ENCODE measurements around the gene ZNF598.
"Not testable (repeated sequence)": the region's sequence is repeated elsewhere in the genome, so short reads cannot be mapped to it uniquely, and the experiment has no call there.

DNA sequence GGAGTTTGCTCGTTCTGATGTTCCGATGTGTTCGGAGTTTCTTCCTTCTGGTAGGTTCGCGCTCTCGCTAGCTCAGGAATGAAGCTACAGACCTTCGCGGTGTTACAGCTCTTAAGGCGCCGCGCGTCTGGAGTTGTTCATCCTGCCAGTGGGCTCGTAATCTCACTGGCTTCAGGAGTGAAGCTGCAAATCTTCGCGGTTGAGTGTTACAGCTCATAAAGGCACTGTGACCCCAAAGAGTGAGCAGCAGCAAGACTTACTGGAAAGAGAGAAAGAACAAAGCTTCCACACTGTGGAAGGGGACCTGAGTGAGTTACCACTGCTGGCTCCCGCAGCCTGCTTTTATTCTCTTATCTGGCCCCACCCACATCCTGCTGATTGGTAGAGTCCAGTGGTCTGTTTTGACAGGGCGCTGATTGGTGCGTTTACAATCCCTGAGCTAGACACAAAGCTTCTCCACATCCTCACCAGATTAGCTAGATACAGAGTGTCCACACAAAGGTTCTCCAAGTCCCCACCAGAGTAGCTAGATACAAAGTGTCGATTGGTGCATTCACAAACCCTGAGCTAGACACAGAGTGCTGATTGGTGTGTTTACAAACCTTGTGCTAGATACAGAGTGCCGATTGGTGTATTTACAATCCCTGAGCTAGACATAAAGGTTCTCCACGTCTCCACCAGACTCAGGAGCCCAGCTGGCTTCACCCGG, 52.0 kb downstream of the ZNF598 start:
- TF ChIP-seq, protein P1, sequence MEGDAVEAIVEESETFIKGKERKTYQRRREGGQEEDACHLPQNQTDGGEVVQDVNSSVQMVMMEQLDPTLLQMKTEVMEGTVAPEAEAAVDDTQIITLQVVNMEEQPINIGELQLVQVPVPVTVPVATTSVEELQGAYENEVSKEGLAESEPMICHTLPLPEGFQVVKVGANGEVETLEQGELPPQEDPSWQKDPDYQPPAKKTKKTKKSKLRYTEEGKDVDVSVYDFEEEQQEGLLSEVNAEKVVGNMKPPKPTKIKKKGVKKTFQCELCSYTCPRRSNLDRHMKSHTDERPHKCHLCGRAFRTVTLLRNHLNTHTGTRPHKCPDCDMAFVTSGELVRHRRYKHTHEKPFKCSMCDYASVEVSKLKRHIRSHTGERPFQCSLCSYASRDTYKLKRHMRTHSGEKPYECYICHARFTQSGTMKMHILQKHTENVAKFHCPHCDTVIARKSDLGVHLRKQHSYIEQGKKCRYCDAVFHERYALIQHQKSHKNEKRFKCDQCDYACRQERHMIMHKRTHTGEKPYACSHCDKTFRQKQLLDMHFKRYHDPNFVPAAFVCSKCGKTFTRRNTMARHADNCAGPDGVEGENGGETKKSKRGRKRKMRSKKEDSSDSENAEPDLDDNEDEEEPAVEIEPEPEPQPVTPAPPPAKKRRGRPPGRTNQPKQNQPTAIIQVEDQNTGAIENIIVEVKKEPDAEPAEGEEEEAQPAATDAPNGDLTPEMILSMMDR (IDR thresholded peaks at IDR 0.05; ENCODE audit: insufficient read depth, low read length, poor library complexity, severe bottlenecking) = not testable (repeated sequence)
- not testable (repeated sequence) for TF ChIP-seq EZH2phosphoT487 (conservative IDR thresholded peaks at IDR 0.05; ENCODE audit: low read length)

All from SU-DHL-6 (cell line).